ENCODE results near the gene KCNJ10.

GRCh38 chr1:160097911-160098851 is 28.2 kb upstream of the KCNJ10 start, which contains the start of gene IGSF8:
- TF ChIP-seq, protein P1, sequence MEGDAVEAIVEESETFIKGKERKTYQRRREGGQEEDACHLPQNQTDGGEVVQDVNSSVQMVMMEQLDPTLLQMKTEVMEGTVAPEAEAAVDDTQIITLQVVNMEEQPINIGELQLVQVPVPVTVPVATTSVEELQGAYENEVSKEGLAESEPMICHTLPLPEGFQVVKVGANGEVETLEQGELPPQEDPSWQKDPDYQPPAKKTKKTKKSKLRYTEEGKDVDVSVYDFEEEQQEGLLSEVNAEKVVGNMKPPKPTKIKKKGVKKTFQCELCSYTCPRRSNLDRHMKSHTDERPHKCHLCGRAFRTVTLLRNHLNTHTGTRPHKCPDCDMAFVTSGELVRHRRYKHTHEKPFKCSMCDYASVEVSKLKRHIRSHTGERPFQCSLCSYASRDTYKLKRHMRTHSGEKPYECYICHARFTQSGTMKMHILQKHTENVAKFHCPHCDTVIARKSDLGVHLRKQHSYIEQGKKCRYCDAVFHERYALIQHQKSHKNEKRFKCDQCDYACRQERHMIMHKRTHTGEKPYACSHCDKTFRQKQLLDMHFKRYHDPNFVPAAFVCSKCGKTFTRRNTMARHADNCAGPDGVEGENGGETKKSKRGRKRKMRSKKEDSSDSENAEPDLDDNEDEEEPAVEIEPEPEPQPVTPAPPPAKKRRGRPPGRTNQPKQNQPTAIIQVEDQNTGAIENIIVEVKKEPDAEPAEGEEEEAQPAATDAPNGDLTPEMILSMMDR (IDR thresholded peaks at IDR 0.05): no peak
- no peak for TF ChIP-seq PRRX2 (CRISPR knock-in tag; IDR thresholded peaks at IDR 0.05)
- TF ChIP-seq KAT7 (CRISPR knock-in tag; IDR thresholded peaks at IDR 0.05; ENCODE audit: borderline replicate concordance): no peak

All from WTC11 (cell line).